Kidney (tissue), 14 donors: ENCODE measurements around the gene SLC35D3. TPM values are rescaled to one million over a fixed set of nuclear protein-coding genes. Genes with fewer than 3 reads are reported as not detected.

Experiments
- DNase-seq, 5 donors: peaks; one replicate each; pipeline ENCODE4 v3.0.0-alpha.2; 2013 to 2020
- FAIRE-seq: peaks from 2 replicates; lab custom pipeline; 2012; peaks lifted over from hg19 to GRCh38; lab: Jason Lieb, UNC
- H3K27ac ChIP-seq, 2 donors: one replicate each; pipeline ENCODE4 v1.7.0; 2013; ENCODE audit warnings: low read depth in 2 of 2, low read length in 2 of 2, inconsistent platforms in 1 of 2
- H3K27me3 ChIP-seq: one replicate; pipeline ENCODE4 v1.7.1; 2013; ENCODE audit warnings: low read length, inconsistent platforms; ENCODE audit not compliant: control insufficient read depth, insufficient read depth
- H3K36me3 ChIP-seq, 3 donors: one replicate each; pipeline versions ENCODE4 v1.7.0 to v1.7.1; 2013; ENCODE audit warnings: low read length in 3 of 3, control low read depth in 1 of 3, inconsistent platforms in 1 of 3; ENCODE audit not compliant: insufficient read depth in 3 of 3, control insufficient read depth in 2 of 3
- H3K4me1 ChIP-seq, 3 donors: one replicate each; pipeline versions ENCODE4 v1.7.0 to v1.7.1; 2013; ENCODE audit warnings: low read length in 3 of 3, inconsistent platforms in 1 of 3, low read depth in 1 of 3; ENCODE audit not compliant: control insufficient read depth in 2 of 3, insufficient read depth in 2 of 3
- H3K4me3 ChIP-seq, 3 donors: one replicate each; pipeline versions ENCODE4 v1.7.0 to v1.8.1; 2013; ENCODE audit warnings: low read length in 3 of 3, control low read depth in 1 of 3, inconsistent platforms in 1 of 3
- H3K9ac ChIP-seq, 3 donors: one replicate each; pipeline versions ENCODE4 v1.7.0 to v1.7.1; 2013; ENCODE audit warnings: low read length in 3 of 3, control low read depth in 1 of 3, inconsistent platforms in 1 of 3
- H3K9me3 ChIP-seq, 3 donors: one replicate each; pipeline versions ENCODE4 v1.7.0 to v1.7.1; 2013; ENCODE audit warnings: low read length in 3 of 3, control low read depth in 1 of 3, inconsistent platforms in 1 of 3; ENCODE audit not compliant: control insufficient read depth in 2 of 3, insufficient read depth in 1 of 3
- intact Hi-C: fragments of 100-400 bp; cut with DNase I; formaldehyde crosslinking; loops from one replicate; pipeline ENCODE4 v1.11.1; 2022
- polyA plus RNA-seq: library from polyadenylated mRNA; stranded (reverse); fragments of 350-450 nt; fragmentation: Illumina TruSeq; extraction: RNeasy Lipid Tissue Mini Kit (QIAGEN cat#74804); gene quantifications from one replicate; pipeline ENCODE4 v1.2.3, GENCODE V29; 2014; ENCODE audit warnings: low read depth, low replicate concordance; ENCODE audit not compliant: insufficient read depth
- total RNA-seq: library from RNA; stranded (reverse); fragmentation: NEBNext Ultra II Directional; extraction: Animal tissue kit (Norgen Biotek cat#: 25700); gene quantifications from one replicate; pipeline ENCODE4 v1.2.1, GENCODE V29; 2021
- TF ChIP-seq, protein P1 (sequence below): IDR thresholded peaks from 3 replicates; pipeline ENCODE4 v1.5.1; 2012; ENCODE audit warnings: mild to moderate bottlenecking, moderate library complexity, borderline replicate concordance; ENCODE audit not compliant: insufficient read depth; ENCODE audit errors: extremely low read depth
- donor health status: control.
- donor health status: control.
- donor health status: control.
- donor health status: control.
- donor health status: control.
- donor health status: DM: yes; HTN: yes; CAD: no.
- donor health status: Normal renal cell carcinoma (clear cell type).

The SLC35D3 gene
- total and polyA plus RNA-seq, 2 donors from 2014 or later: not detected

DNA sequence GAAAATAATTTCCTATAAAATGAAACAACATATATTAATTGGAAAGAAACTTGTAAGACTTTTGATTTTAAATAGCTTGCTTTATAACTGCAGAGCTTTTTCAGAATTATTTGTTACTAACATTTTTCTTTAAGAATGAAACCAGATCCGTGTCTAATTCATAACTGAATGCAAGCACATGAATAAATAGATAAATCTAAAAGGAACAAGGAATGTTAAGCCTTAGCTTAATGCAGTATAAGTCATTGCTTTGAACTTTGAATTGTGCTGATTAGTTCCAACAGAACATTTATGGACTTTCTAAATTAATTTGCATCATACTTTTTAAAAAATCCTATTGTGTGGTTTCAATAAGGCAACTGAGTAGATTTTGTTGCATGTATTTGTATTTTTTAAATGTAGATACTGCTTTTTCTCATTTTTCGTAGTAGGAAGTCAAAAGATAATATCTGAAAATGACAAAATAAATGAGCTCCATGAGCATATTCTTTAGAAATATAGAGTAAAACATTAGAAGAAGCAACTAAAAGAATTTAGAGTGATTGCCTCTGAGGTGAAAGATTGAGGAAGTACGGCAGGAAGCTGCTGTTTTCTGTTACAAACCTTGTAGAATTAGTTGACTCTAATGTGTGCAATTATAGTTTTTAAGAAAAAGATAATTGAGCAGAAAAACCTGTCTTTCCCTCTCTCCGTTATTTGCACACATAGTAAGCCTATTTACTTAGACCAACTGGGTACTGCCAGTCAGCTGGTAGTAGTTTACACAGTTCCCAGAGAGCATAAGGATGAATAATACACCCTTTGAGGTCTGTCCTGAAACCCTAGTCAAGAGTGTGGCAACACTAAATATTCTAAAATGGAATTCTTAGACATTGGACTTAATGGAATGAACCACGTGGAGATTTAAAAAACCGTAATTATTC, 32.6 kb upstream of the SLC35D3 start:
- Histone ChIP-seq H3K27me3 (no peaks in the 10 kb centered on the region), H3K27ac (no peak overlapping the region), H3K36me3 (no peaks in the 10 kb centered on the region), H3K4me1 (no peaks in the 10 kb centered on the region), H3K4me3 (no peak overlapping the region), H3K9ac (no peak overlapping the region), H3K9me3 (no peaks in the 10 kb centered on the region)
- peak; percentile 32 for FAIRE-seq
- intact Hi-C loops: no loop called here
- TF ChIP-seq, protein P1, sequence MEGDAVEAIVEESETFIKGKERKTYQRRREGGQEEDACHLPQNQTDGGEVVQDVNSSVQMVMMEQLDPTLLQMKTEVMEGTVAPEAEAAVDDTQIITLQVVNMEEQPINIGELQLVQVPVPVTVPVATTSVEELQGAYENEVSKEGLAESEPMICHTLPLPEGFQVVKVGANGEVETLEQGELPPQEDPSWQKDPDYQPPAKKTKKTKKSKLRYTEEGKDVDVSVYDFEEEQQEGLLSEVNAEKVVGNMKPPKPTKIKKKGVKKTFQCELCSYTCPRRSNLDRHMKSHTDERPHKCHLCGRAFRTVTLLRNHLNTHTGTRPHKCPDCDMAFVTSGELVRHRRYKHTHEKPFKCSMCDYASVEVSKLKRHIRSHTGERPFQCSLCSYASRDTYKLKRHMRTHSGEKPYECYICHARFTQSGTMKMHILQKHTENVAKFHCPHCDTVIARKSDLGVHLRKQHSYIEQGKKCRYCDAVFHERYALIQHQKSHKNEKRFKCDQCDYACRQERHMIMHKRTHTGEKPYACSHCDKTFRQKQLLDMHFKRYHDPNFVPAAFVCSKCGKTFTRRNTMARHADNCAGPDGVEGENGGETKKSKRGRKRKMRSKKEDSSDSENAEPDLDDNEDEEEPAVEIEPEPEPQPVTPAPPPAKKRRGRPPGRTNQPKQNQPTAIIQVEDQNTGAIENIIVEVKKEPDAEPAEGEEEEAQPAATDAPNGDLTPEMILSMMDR: no peak
- no peak for DNase-seq

DNA sequence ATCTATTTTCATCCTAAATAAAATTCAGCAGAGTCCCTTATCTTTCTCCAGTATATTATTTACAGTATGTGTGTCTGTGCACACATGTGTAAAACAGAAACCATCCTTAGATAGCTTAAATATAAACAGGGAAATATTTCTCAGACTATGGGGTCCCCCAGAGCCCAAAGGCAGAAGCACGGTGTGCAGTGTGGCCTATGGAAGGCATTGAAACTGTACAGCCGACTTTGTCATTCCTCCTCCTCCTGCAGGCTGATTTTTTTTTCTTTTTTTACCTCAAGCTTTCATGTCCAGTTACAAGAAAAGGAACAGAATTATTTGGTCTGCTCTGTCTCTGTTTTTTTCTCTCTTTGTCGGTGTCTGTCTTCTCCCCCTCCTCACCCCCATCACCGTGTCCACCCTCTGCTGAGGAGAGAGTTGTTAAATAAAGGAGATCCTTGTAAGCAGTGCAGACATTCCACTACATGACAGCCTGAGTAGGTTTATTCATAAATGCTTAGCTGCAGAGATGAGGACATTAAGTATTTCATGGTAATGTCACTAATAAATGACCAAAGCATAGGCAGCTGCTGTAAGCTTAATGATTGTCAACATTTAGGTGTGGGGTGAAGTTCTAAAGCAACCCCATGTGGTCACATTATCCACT, 31.8 kb upstream of the SLC35D3 start:
- FAIRE-seq: no peak
- TF ChIP-seq, protein P1: no peak
- Histone ChIP-seq H3K9ac (no peak overlapping the region), H3K27ac (no peak overlapping the region), H3K27me3 (no peaks in the 10 kb centered on the region), H3K9me3 (no peaks in the 10 kb centered on the region), H3K4me1 (no peaks in the 10 kb centered on the region), H3K4me3 (no peak overlapping the region), H3K36me3 (no peaks in the 10 kb centered on the region)
- DNase-seq: no peak
- intact Hi-C loops: no loop called here

DNA sequence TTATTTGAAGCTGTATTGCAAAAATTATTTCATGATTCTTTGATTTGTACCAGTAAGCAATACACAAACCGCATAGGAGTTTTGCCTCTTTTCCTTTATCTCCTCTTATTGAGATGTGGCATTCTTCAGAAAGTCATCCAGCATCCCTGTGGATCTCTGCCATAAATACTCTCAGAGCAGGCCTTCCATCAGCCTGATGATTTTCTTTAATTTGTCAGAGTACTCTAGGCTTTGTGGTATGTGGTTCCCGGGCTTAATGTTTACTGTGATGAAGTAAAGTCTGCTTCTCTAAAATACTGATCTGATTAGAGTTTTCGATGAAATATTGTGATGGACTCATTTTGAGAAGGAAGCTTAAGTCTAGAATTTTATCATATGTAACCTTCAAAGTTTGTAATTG, 31.1 kb upstream of the SLC35D3 start:
- H3K4me3 ChIP-seq: no peak overlapping the region
- FAIRE-seq: no peak
- H3K36me3 ChIP-seq: no peaks in the 10 kb centered on the region
- H3K27ac ChIP-seq: no peak overlapping the region
- intact Hi-C loops: no loop called here
- no peaks in the 10 kb centered on the region for H3K4me1 ChIP-seq
- no peak overlapping the region for H3K9ac ChIP-seq
- DNase-seq: no peak
- no peaks in the 10 kb centered on the region for H3K9me3 ChIP-seq
- no peaks in the 10 kb centered on the region for H3K27me3 ChIP-seq
- TF ChIP-seq, protein P1: no peak
